Activated CD8-positive, alpha-beta memory T cell treated with anti-CD3 and anti-CD28 coated beads for 48 hours (primary cell): ENCODE measurements around the gene SZRD1.
A peak's percentile ranks its signal among the peaks of the same experiment; 100 is the strongest.

Experiments
- DNase-seq, 3 experiments: peaks; one replicate each; pipeline ENCODE4 v3.0.0-alpha.2; 2020; ENCODE audit warnings: low read depth in 2 of 3, low spot score in 2 of 3

Gene SZRD1

GRCh38 chr1:16367258-16367967 is 371 bp downstream of the SZRD1 start:
- peak; percentile 68 to 81 (median 72) for DNase-seq

GRCh38 chr1:16367968-16368890 is 1.2 kb downstream of the SZRD1 start:
- no peak for DNase-seq

GRCh38 chr1:16369821-16370220 is 2.8 kb downstream of the SZRD1 start:
- DNase-seq = no peak

- no peak for DNase-seq
These were observed 4.7 kb downstream of the SZRD1 start for GRCh38 chr1:16371725-16372124.

- DNase-seq = no peak
These were observed 5.7 kb downstream of the SZRD1 start for GRCh38 chr1:16372535-16373285.

GRCh38 chr1:16374266-16374665 is 7.2 kb downstream of the SZRD1 start:
- no peak for DNase-seq

- no peak for DNase-seq
These were observed 8.7 kb downstream of the SZRD1 start for GRCh38 chr1:16375521-16376340.

- DNase-seq = no peak
These were observed 9.9 kb downstream of the SZRD1 start for GRCh38 chr1:16376971-16377370.

- no peak for DNase-seq
These were observed 11.4 kb downstream of the SZRD1 start for GRCh38 chr1:16378443-16378842.

GRCh38 chr1:16380868-16381267 is 13.8 kb downstream of the SZRD1 start:
- no peak for DNase-seq

GRCh38 chr1:16383888-16384287 is 16.8 kb downstream of the SZRD1 start:
- DNase-seq = no peak

- no peak for DNase-seq
These were observed 18.8 kb downstream of the SZRD1 start for GRCh38 chr1:16385659-16386453.

- DNase-seq = no peak
These were observed 19.5 kb downstream of the SZRD1 start for GRCh38 chr1:16386454-16387113.

GRCh38 chr1:16387201-16388188 is 20.5 kb downstream of the SZRD1 start:
- DNase-seq = no peak

- DNase-seq = no peak
These were observed 24.4 kb downstream of the SZRD1 start for GRCh38 chr1:16391411-16391810.

GRCh38 chr1:16392740-16393569 is 25.9 kb downstream of the SZRD1 start:
- no peak for DNase-seq
